GM20000 (cell line): ENCODE measurements around the gene SCNN1G.

ENCODE experiments used
- DNase-seq: peaks from one replicate; pipeline ENCODE4 v3.0.0; 2012; ENCODE audit warnings: low spot score
- CTCF ChIP-seq: IDR thresholded peaks from 2 replicates; pipeline ENCODE4 v1.5.1; 2012; ENCODE audit warnings: mild to moderate bottlenecking, control low read depth; ENCODE audit errors: extremely low read depth, missing control alignments

The SCNN1G gene

GRCh38 chr16:23214796-23215195 is 32.3 kb downstream of the SCNN1G start:
- no peak for TF ChIP-seq CTCF
- DNase-seq = no peak

GRCh38 chr16:23215435-23215834 is 32.9 kb downstream of the SCNN1G start:
- TF ChIP-seq CTCF = no peak
- no peak for DNase-seq

GRCh38 chr16:23216658-23217246 is 34.2 kb downstream of the SCNN1G start:
- no peak for DNase-seq
- TF ChIP-seq CTCF = no peak

- no peak for TF ChIP-seq CTCF
Measured at GRCh38 chr16:23217646-23218045, 35.1 kb downstream of the SCNN1G start.

GRCh38 chr16:23222929-23223328 is 40.4 kb downstream of the SCNN1G start:
- TF ChIP-seq CTCF = no peak
- DNase-seq = no peak

More at GRCh38 chr16:23217646-23218045, 35.1 kb downstream of the SCNN1G start:
- no peak for DNase-seq

GRCh38 chr16:23223368-23223767 is 40.8 kb downstream of the SCNN1G start:
- TF ChIP-seq CTCF = no peak
- no peak for DNase-seq

- no peak for TF ChIP-seq CTCF
- no peak for DNase-seq
Measured at GRCh38 chr16:23225109-23225508, 42.6 kb downstream of the SCNN1G start.
